ENCODE results near the gene SYT3.
"Not testable (repeated sequence)": the region's sequence is repeated elsewhere in the genome, so short reads cannot be mapped to it uniquely, and the experiment has no call there.

Gene SYT3

DNA sequence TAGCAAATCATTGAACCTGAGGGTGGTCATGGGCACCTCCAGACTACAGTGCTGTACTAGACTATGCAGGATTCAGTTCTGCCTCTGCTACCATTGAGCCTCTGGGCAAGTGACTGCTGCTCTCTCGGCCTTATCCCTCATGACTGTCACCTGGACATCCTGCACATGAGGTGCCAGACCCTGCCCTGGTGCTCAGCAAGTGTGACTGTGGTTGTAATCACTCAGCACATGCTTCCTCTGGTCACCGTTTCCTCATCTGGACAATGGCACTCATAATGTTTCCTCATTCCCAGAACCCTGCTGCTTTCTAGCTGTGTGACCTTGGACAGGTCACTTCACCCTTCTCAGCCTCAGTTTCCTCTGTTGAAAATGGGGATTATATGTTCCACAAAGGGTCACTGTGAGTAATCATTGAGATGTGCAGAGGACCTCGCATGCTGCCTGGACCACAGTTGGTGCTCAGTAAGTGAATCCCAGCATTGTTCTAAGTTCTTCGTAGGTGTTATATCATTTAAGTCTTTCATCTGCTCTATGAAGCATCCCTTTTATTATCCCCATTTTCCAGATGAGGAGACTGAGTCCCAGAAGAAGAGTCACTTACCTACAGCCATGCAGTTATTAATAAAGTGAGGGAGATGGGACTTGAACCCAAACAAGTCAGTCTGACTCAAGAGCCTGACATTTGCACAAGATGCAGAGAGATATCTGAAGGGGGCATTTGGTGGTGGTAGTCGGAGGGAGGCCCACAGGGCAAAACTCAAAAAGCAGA is 3.2 kb downstream of the SYT3 start:
- no peak for DNase-seq (ENCODE audit: low read depth)

DNA sequence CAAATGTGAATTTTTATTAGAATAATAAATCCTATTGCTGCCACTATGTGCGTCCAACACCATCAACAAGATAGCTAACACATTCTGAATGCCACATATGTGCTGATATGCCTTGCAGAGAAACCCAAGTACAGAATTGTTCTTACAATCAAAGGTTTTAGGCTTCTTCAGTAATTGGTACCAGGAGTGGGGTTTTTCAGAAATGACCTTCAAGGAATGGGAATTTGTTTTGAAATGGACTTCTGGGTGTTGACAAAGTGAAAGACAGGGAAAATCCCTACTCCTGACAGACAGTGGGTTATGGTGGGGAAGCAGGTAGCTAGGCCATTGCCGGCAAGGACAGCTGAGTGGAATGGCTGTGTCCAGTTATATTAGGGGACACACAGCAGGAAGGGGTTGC is 5.7 kb downstream of the SYT3 start:
- DNase-seq (ENCODE audit: low read depth): no peak

DNA sequence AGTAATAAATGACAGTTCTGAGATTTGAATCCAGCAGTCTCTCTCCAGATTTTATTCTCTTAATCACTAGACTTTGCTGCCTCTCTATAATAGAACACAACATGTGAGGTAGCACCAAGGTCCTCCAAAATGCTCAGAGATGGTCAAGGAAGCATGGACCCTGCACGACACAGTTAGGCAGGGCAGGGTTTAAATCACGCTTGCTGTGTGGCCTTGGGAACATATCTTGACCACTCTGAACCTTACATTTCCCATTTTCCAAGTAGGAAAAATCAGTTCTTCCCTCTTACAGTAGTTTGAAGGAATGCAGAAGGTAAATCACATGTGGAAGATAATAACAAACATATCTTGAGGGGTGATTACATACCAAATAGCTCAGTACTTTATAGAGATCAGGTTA is 6.3 kb downstream of the SYT3 start:
- DNase-seq (ENCODE audit: low read depth): no peak

DNA sequence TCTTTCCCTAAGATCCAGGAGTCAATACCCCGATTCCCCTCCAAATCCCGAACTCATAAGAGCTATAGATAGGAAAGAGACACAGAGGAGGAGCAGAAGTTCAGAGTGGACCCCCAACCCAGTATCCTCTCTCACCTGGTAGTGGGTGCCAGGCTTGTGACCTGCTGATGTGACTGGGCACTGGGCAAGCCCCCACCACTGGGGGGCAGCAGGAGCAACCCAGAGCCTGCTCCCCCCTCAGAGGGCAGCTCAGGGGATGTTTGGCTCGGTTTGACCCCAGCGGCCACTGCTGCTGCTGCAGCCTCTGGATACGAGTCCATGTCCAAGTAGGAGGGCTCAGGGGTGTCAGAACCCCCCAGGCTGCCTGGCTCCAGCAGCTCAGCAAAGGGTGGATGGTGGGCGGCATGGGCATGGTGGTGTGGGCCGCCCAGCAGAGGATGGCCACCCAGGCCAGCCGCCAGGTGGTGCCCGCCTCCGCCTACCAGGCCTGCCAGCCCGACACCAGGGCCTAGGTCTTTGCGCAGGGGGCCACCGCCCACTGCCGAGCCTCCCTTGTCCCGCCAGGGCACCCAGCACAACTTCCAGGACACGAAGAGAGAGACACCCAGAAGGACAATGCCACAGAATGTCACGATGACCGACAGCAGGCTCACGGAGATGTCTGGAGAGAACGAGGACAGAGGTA is 7.4 kb downstream of the SYT3 start:
- no peak for DNase-seq (ENCODE audit: low read depth)

DNA sequence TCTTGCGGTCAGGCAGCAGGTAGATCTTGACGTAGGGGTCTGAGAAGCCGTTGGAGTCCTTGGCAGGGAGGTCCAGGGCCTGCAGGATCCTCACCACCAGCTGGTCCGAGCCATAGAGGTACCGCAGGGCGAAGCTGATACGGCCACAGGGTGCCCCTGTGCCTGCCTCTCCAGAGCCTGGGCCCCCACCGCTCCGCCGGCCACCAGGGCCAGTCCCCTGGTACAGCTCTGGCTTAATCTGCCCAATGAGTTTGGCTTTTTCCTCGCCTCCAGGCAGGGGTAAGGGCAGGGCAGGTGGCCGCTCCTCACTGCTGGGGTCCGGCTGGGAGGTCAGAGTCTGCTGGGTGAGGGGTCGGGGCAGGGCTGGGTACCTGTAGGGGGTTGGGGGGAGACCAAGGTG is 9.9 kb downstream of the SYT3 start:
- no peak for DNase-seq (ENCODE audit: low read depth)

DNA sequence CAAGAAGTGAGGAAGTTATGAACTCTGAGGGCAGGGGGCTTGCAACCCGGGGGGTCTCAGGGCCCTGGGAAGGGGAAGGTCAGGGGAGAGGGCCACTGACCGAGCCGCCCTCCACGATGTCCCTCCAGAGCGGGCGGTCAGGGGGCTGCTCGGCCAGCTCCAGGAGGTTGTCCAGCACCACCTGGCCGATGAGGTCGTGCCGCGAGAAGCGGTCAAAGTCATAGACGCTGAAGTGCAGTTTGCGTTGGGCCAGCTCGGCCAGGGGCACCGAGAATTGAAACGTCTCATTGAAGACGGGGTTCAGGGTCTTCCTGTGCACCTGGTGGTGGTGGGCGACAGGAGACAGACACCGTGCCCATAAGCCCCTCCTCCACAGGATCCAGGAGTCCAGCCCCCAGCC is 10.5 kb downstream of the SYT3 start:
- DNase-seq (ENCODE audit: low read depth): no peak

DNA sequence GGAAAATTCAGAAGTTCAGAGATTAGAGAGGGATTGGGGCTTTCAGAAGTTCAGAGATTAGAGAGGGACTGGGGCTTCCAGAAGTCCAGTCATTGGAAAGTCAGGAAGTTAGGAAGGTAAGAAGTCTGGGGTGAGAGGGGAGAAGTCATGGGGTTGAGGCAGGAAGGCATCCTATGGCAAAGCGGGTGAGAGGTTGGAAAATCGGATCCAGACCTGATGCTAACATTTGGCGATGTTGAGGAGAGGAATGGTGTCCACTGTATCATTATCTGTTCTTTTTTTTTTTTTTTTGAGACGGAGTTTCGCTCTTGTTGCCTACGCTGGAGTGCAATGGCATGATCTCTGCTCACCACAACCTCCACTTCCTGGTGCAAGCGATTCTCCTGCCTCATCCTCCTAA is 11.1 kb downstream of the SYT3 start:
- no peak for DNase-seq (ENCODE audit: low read depth)

DNA sequence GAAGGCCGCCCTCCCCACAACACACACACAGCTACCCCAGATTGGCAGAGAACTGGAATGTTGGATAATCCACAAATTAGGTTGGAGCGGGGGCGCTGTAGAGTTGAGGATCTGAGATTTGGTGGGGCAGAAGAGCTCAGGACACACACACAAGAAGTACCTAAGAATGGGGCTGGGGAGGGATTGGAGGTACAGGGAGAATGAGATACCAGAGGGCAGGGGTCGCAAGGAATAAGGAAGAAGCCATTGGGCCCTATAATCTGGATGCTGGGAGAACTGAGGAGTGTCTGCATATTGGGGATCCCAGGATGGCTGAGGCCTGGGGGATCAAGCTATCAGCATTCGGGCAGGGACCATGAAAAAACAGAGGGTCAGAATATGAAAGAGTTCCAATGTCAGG is 11.5 kb downstream of the SYT3 start:
- no peak for DNase-seq (ENCODE audit: low read depth)

DNA sequence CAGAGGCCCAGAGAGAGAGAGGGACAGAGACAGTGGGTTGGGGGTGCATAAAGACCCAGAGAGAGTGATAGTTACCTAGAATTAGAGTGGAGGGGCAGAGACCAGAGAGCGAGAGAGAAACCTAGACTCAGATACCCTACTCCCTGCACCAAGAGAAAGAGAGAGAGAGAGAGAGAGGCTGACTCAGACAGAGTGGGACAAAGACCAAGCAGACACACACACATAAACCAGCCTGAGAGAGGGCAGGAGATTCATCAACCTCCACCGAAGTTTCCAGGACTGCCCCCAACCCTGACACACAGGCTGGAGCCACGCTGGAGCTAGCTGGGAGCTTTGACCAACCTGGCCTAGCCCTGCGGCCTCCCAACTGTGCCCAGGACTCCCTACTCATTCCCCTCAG is 12.9 kb downstream of the SYT3 start:
- no peak for DNase-seq (ENCODE audit: low read depth)

DNA sequence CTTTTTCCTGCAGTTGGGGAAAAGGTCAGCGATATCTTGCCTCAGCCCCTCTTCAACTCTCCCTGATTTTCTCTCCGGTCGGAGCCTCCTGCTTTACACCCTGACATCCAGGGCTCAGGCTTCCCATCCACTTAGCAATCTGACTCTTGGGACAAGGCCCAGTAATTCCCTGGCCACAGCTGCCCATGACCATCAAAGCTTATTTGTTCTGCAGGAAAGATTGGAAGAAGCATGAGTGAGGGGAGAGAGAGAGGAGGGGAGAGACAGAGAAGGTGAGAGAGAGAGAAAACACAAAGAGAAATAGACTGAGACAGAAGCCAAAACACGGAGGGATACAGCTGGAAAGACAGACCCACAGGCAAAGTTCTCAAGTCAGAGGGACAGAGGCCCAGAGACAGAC is 13.7 kb downstream of the SYT3 start:
- DNase-seq (ENCODE audit: low read depth): no peak

DNA sequence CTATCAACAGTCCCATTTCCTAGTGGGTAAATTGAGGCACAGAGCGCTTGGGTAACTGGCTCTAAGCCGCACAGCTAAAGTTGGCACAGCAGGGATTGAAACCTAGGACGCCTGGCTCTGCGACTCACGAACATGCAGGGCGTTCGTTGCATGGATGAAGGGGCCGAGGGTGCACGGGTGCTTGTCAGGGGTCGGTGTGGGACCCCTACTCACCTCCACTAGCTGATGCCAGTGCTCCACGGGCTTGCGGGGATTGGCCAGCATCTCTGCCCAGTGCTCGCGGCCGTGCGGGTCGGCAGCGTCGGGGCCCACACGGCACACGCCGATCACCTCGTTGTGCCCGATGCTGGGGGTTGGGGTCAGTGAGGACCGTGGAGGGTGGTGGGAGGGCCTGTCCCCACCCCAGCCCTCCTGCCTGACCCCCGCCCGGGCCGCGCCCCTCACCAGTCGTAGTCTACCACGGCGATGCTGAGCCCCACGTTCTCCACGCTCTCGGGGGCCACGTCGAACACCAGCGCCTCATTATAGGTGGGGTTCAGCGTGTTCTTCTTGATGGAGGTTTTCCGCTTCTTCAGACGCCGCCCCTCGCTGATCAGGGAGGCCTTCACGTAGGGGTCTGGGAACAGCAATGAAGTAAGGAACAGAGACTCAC is 14.6 kb downstream of the SYT3 start:
- DNase-seq (ENCODE audit: low read depth): no peak

DNA sequence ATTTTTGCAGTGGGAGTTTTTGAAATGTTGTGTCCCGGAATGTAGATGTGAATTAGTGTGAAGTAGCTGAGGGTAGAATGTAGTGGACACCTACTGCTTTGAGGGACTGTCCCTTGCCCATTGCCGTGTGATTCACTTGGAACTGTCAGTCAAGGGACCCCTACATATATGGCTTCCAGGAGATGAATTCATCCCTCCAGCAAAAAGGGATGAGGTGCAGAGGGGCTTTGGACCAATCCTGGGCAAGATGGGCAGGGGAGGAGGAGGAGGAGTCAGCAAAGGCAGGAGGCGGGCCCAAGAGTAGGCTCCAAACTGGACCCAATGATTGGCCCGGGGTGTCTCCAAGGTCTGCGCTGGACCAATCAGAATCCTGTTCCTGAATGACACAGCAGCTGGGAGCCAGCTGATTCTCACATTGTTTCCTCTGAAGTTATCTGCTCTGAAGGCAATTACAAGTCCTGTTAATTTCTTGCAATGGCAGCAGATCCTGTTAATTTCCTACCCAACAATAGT is 19.2 kb downstream of the SYT3 start:
- not testable (repeated sequence) for DNase-seq (ENCODE audit: low read depth)

DNA sequence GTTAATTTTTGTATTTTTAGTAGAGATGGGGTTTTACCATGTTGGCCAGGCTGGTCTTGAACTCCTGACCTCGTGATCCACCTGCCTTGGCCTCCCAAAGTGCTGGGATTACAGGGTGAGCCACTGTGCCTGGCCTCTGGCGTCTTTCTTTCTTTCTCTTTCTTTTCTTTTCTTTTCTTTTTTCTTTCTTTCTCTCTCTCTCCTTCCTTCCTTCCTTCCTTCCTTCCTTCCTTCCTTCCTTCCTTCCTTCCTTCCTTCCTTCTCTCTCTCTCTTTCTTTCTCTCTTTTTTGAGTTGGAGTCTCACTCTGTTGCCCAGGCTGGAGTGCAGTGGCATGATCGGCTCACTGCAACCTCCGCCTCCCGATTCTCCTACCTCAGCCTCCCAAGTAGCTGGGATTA is 20.5 kb downstream of the SYT3 start:
- DNase-seq (ENCODE audit: low read depth): not testable (repeated sequence)

DNA sequence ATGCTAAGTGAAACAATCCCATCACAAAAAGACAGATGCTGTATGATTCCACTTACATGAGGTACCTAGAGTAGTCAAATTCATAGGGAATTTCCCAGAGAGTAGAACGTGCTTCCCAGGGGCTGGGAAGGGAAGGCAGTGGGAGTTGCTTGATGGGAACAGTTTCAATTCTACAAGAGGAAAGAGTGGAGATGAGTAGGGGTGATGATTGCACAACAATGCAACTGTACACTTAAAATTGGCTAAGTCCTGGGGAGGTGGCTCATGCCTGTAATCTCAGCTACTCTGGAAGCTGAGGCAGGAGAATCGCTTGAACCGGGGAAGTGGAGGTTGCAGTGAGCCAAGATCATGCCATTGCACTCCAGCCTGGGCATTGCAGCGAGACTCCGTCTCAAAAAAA is 21.3 kb downstream of the SYT3 start:
- DNase-seq (ENCODE audit: low read depth): not testable (repeated sequence)

DNA sequence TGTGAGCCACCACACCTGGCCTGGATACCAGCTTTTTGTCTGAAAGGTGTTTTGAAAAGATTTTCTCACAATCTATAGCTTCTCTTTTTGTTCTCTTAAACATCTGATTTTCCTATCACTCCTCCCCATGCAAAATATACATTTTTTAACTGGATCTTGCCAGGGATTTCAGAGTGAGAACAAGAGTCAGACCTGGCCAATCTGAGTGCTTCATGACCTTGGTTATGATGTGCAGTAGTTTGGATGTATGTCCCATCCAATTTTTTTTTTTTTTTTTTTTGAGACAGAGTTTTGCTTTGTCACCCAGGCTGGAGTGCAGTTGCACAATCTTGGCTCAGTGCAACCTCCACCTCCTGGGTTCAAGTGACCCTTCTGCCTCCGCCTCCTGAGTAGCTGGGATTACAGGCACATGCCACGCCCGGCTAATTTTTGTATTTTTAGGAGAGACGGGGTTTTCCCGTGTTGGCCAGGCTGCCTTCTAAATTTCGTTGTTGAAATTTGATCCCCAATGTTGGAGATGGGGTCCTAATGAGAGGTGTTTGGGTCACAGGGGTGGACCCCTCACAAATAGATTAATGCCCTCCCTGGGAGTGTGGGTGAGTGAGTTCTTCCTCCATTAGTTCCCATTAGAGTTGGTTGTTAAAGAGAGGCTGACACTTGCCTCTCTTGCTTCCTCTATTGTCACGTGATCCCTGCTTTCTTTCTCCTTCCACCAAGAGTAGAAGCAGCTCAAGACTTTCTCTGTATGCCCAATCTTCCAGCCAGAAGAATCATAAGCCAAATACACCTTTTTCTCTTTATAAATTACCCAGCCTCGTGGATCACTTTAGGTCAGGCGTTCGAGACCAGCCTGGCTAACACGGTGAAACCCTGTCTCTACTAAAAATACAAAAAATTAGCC is 26.9 kb downstream of the SYT3 start:
- DNase-seq (ENCODE audit: low read depth): not testable (repeated sequence)

DNA sequence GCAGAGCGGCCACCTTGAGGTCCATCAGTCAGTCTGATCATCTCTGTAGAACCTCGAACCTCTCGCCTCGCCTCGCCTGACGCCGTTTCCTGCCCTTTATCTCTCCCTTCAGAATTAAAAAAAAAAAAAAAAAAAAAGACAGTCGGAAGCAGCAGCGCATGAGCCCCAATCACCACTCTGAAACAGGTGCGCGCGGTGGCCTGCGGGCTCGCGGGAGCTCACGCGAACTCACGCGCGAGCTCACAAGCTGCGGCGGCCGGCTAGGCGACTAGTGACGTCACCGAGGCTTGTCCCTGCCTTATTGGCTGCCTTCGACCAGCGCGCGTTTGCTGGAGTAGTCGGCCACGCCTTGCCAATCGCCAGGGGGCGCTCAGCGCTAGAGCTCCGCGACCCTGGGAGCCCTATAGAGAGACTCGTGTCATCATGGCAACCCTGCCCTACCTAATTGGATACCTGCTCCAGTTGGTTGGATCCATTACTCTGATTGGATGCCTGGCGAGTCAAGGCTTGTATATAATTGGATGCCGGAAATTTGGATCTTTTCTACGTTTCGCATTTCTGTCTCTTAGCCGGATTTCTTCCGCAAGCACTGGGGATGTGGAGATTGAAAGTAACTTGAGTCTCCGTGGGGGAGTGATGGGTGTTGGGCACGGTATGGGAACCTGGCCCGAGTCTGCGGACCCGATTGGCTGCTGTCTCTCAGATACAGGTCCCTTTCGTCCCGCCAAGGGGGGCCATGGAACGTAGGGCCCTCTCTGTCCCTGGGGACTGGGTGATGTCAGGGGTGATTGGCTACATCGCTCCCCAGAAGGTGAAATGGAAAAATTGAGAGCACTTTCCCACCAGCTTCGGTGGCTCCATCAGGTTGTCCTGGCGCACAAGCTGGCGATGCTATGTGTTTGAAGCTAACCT is 31.6 kb downstream of the SYT3 start:
- peak; percentile 50 for DNase-seq (ENCODE audit: low read depth)

DNA sequence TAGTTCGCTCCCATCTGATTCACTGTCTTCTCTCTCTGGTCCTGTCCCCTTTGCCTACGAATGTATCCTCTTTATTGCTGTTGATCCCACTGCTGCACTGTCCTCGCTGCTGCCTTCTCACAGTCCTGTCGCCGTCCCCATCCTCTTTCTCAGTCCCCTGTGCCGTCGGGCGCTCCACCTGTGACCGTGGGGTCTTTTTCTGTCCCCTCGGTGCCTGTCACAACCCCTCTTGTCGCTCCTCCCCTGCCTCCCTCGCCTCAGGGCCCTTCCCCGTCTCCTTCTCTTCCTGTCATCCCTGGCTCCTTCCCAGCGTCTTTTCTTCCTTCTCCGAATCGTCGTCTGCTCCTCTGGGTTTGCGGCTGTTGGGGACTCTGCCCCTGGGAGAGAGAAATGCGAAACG is 32.3 kb downstream of the SYT3 start:
- no peak for DNase-seq (ENCODE audit: low read depth)

DNA sequence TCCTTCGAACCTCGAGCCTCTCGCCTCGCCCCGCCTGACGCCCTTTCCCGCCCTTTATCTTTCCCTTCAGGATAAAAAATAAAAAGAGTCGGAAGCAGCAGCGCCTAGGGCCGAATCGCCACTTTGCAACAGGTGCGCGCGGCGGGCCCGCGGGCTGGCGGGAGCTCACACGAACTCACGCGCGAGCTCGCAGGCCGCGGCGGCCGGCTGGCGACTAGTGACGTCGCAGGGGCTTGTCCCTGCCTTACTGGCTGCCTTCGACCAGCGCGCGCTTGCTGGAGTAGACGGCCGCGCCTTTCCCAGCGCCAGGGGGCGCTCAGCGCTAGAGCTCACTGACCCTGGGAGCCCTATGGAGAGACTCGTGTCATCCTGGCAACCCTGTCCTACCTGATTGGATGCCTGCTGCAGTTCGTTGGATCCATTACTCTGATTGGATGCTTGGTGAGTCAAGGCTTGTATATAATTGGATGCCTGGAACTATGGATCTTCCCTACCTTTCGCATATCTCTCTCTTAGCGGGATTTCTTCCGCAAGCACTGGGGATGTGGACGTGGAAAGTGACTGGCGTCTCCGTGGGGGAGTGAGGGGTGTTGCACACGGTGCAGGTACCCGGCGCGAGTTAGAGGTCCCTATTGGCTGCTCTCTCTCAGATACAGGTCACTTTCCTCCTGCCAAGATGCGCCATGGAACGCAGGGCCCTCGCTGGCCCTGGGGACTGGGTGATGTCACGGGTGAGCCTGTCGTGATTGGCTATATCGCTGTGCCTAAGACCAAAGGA is 33.4 kb downstream of the SYT3 start:
- not testable (repeated sequence) for DNase-seq (ENCODE audit: low read depth)

DNA sequence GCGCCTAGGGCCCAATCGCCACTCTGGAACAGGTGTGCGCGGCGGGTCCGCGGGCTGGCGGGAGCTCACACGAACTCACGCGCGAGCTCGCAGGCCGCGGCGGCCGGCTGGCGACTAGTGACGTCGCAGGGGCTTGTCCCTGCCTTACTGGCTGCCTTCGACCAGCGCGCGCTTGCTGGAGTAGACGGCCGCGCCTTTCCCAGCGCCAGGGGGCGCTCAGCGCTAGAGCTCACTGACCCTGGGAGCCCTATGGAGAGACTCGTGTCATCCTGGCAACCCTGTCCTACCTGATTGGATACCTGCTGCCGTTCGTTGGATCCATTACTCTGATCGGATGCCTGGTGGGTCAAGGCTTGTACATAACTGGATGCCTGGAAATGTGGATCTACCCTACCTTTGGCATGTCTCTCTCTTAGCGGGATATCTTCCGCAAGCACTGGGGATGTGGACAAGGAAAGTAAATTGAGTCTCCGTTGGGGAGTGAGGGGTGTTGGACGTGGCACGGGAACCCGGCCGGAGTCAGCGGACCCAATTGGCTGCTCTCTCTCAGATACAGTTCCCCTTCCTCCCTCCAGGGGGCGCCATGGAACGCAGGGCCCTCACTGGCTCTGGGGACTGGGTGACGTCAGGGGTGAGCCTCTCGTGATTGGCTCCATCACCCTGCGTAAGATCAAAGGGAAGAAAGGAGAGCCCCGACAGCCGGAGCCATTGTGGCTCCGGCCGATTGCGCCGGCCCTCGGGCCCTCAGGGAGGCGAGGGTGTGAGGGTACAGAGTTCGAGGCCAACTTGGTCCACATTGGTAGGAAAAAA is 35.2 kb downstream of the SYT3 start:
- DNase-seq (ENCODE audit: low read depth): not testable (repeated sequence)
